GM21381 (cell line): Measurements from ENCODE around the gene BABAM2.

Source experiments
- ATAC-seq: cut with Tn5 transposase; IDR thresholded peaks from one replicate; pipeline ENCODE4 v1.9.1; 2021; ENCODE audit warnings: mild to moderate bottlenecking, moderate library complexity; ENCODE audit not compliant: unreplicated experiment

The BABAM2 gene

GRCh38 chr2:28292491-28292890, 402.0 kb downstream of the BABAM2 start:
- no peak for ATAC-seq

- no peak for ATAC-seq
Measured at GRCh38 chr2:28293416-28293815, 402.9 kb downstream of the BABAM2 start.

- no peak for ATAC-seq
Measured at GRCh38 chr2:28294451-28294850, 403.9 kb downstream of the BABAM2 start.

- ATAC-seq = no peak
Measured at GRCh38 chr2:28296243-28296642, 405.7 kb downstream of the BABAM2 start.

- ATAC-seq = no peak
Measured at GRCh38 chr2:28296904-28297303, 406.4 kb downstream of the BABAM2 start.

GRCh38 chr2:28297531-28297930, 407.0 kb downstream of the BABAM2 start:
- no peak for ATAC-seq

DNA sequence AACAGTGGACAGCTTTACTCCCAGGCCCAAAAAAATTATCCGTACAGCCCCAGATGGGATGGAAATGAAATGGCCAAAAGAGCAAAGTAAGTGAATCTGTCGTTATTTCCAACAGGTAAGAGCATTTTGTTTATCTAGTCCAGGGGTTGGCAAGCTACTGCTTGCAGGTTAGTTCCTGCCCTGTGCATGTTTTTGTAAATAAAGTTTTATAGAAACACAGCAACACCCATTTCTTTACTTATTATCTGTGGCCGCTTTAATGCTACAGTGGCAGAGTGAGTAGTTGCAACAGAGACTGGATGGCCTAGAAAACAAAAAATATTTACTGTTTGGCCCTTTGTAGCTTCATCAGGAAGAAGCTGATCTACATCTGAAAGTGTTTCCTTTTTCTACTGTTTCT, 407.9 kb downstream of the BABAM2 start:
- no peak for ATAC-seq

DNA sequence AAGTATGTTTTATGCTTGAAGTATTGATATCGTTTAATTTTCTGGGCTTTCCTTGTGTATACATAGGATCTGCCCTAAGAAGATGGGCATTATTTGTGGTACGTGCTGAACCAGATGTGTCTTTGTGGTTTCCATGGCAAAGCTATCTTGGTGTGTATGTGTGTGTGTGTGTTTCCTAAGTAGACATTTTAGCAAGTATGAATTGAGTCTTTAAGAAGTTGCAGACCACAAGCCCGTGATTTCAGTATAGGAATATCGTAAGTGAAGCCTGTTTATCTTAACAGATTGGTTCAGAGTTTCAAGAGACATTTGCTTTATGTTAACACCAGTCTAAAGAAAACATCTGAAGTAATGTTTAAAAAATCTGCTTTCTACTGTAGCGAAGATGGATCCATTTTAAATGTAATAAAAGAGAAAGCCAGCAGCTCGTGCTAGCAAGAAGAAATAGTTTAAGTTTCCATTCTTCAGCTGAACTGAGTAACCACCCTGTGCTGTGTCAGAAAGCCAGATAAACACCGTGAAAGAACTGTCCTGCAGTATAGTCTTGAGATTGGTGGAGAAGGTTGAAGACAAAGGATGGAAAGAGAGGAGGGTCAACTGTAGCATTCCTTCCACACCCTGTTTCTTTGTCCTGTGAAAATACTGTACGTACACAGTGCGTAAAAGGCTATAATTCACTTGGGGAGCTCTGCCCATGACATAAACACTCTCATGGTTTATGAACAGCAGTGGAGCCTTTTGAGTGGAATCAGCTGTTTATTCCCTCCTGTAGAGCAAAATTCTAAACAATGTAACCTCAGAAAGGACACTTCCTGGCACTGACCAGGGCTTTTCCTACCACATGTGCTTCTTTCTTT, 410.2 kb downstream of the BABAM2 start:
- no peak for ATAC-seq

DNA sequence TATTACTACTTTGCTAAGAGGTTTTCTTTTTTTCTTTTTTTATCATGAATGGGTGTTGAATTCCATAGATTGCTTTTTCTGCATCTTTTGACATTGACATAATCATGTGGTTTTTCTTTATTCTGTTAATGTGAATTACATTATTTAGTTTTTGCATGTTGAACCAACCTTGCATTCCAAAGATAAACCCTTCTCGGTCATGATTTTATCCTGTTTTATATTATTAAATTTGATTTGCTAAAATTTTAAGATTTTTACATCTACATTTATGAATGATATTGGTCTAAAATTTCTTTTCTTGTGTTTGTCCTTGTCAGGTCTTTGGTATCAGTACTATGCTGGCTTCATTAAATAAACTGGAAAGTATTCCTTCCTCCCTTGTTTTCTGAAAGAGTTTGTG, 414.7 kb downstream of the BABAM2 start:
- no peak for ATAC-seq

- ATAC-seq = no peak
Measured at GRCh38 chr2:28310107-28310506, 419.6 kb downstream of the BABAM2 start.

- ATAC-seq = no peak
Measured at GRCh38 chr2:28311660-28312249, 421.2 kb downstream of the BABAM2 start.

GRCh38 chr2:28312307-28313219, 422.0 kb downstream of the BABAM2 start:
- ATAC-seq = no peak

- no peak for ATAC-seq
Measured at GRCh38 chr2:28313220-28313784, 422.8 kb downstream of the BABAM2 start.

DNA sequence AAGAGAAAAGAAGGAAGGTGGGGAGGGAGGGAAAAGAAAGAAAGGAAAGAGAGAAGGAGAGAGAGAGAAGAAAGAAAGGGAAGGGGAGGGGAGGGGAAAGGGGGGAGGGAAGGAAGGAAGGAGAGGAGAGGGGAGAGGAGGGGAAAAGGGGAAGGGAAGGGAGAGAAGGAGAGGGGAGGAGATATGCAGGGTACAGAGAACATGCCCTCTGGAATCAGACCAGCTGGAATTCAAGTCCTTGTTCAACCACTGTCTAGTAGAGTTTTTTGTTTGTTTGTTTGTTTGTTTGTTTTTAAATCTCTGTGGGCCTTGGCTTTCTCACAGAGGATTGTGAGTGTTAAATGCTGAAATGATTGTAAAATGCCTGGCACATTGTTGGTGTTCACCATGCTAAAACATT, 424.4 kb downstream of the BABAM2 start:
- ATAC-seq = no peak

- ATAC-seq = no peak
Measured at GRCh38 chr2:28316546-28317335, 426.2 kb downstream of the BABAM2 start.

- ATAC-seq = no peak
Measured at GRCh38 chr2:28317390-28317789, 426.9 kb downstream of the BABAM2 start.

DNA sequence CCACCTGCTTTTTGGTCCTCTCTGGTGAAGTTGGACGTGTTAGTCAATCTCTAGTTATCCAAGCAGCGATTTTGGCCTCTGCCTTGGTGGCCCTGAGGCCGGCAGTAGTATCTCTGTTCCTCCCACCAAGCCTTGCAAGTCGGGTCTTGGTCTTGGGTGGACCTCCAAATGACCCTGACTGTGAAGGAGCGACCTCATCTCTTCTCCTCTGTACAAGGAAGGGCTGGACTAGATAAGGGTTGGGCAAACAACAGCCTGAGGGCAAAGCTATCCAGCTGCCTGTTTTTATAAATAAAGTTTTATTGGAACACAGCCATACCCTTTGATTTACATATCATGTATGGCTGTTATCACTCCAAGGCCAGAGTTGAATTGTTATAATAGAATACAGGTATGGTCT, 427.5 kb downstream of the BABAM2 start:
- ATAC-seq = no peak

DNA sequence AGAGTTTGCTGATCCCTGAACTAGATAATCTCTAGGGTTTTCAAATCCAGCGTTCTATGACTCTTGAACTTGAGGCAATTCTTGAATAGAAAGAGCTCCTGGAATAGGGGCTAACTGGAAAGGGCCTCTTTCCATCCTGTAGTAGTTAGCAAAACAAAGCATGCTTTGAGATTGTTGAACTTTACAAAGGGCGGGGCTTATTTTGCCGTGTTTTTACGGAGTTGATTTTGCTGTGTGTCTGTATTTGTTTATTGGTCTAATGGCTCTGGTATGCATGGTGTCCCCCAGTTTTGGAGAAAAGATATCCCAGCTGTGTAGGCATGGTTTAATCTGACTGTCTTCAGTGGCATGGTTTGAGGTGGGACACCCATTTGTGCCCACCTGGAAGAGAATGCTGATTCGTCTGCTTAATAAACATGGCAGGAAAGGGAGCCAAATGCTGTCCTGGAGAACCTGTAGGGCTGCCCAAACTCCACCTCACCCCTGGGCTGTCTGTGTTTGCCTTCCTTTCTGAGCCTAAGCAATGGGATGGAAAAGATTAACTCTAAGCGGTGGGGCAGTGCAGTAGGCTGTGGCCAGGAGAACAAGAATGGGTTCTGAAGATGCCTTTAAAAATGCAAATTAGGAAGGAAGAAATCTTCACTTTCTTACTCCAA, 428.1 kb downstream of the BABAM2 start:
- ATAC-seq = no peak

- no peak for ATAC-seq
Measured at GRCh38 chr2:28319118-28320008, 428.8 kb downstream of the BABAM2 start.
